Inflammatory macrophage treated with lipopolysaccharide for 1 hour (primary cell): ENCODE measurements around the gene PRRC2C.
A peak's percentile ranks its signal among the peaks of the same experiment; 100 is the strongest.
"Not testable (repeated sequence)": the region's sequence is repeated elsewhere in the genome, so short reads cannot be mapped to it uniquely, and the experiment has no call there.

ENCODE experiments used
- DNase-seq, 2 donors: peaks; one replicate each; pipeline ENCODE4 v3.0.0-alpha.2; 2020 to 2022

PRRC2C gene

GRCh38 chr1:171588230-171588629 lies 102.9 kb downstream of the PRRC2C start:
- no peak for DNase-seq

GRCh38 chr1:171590022-171590421 lies 104.7 kb downstream of the PRRC2C start:
- no peak for DNase-seq

- DNase-seq: no peak
Observed at GRCh38 chr1:171595324-171595723, 110.0 kb downstream of the PRRC2C start.

GRCh38 chr1:171596119-171596518 lies 110.8 kb downstream of the PRRC2C start:
- DNase-seq: no peak

- no peak for DNase-seq
Observed at GRCh38 chr1:171596705-171597104, 111.4 kb downstream of the PRRC2C start.

- no peak for DNase-seq
Observed at GRCh38 chr1:171597203-171597602, 111.9 kb downstream of the PRRC2C start.

GRCh38 chr1:171600310-171600709 lies 115.0 kb downstream of the PRRC2C start:
- DNase-seq: not testable (repeated sequence)

- DNase-seq: no peak
Observed at GRCh38 chr1:171600862-171601261, 115.5 kb downstream of the PRRC2C start.

GRCh38 chr1:171603042-171603441 lies 117.7 kb downstream of the PRRC2C start:
- DNase-seq: not testable (repeated sequence)

GRCh38 chr1:171606402-171606941 lies 121.1 kb downstream of the PRRC2C start:
- DNase-seq: no peak

- DNase-seq: peak in 1 of 2 donors; percentile 4
Observed at GRCh38 chr1:171610385-171610784, 125.1 kb downstream of the PRRC2C start.

- DNase-seq: no peak
Observed at GRCh38 chr1:171611306-171611705, 126.0 kb downstream of the PRRC2C start.

GRCh38 chr1:171613282-171613681 lies 128.0 kb downstream of the PRRC2C start:
- DNase-seq: no peak

- not testable (repeated sequence) for DNase-seq
Observed at GRCh38 chr1:171615122-171615906, 130.0 kb downstream of the PRRC2C start.

- DNase-seq: no peak
Observed at GRCh38 chr1:171616586-171616985, 131.3 kb downstream of the PRRC2C start.

GRCh38 chr1:171622152-171622462 lies 136.8 kb downstream of the PRRC2C start, which contains the start of gene MYOCOS:
MYOCOS (plus strand) TSS chr1:171622243; CDS start chr1:171623884, 1,641 bp downstream.
- no peak for DNase-seq

- DNase-seq: no peak
Observed at GRCh38 chr1:171623651-171624331, 138.5 kb downstream of the PRRC2C start.

GRCh38 chr1:171625225-171625624 lies 139.9 kb downstream of the PRRC2C start:
- DNase-seq: peak in 1 of 2 donors; percentile 1

GRCh38 chr1:171627020-171627419 lies 141.7 kb downstream of the PRRC2C start:
- DNase-seq: no peak

GRCh38 chr1:171628225-171628624 lies 142.9 kb downstream of the PRRC2C start:
- DNase-seq: no peak

GRCh38 chr1:171635661-171636060 lies 150.3 kb downstream of the PRRC2C start:
- no peak for DNase-seq

GRCh38 chr1:171636141-171636540 lies 150.8 kb downstream of the PRRC2C start:
- DNase-seq: no peak

GRCh38 chr1:171637928-171638576 lies 152.7 kb downstream of the PRRC2C start:
- no peak for DNase-seq

- DNase-seq: no peak
Observed at GRCh38 chr1:171640225-171640624, 154.9 kb downstream of the PRRC2C start.
